Caco-2 (cell line): ENCODE measurements around the gene RGS14. TPM values are rescaled to one million over a fixed set of nuclear protein-coding genes. Genes with fewer than 3 reads are reported as not detected.

ENCODE experiments used
- BruUV-seq: library from RNA; stranded (reverse); fragments of 400-500 nt; replicated peaks from 2 replicates; lab custom pipeline; 2021; lab: Mats Ljungman, UMichigan
- CTCF ChIA-PET: fragments of 300-600 bp; sonication (Branson Sonifier 250); formaldehyde crosslinking; loops from one replicate; lab custom pipeline; 2022; ENCODE audit warnings: antibody characterized with exemption; lab: Charles Lee
- POLR2A ChIA-PET: fragments of 300-600 bp; sonication (Branson Sonifier 250); formaldehyde crosslinking; loops from one replicate; lab custom pipeline; 2022; ENCODE audit warnings: antibody characterized with exemption; lab: Charles Lee
- DNase-seq, 2 experiments: peaks; one replicate each; pipeline versions ENCODE4 v3.0.0 to v3.0.0-alpha.2; 2020 to 2022
- H3K27me3 ChIP-seq: replicated peaks from 2 replicates; pipeline ENCODE4 v1.6.0; 2011; ENCODE audit warnings: low read length; ENCODE audit not compliant: control insufficient read depth, insufficient read depth
- H3K36me3 ChIP-seq: 2 replicates; pipeline ENCODE4 v1.5.1; 2011; ENCODE audit warnings: low read length; ENCODE audit not compliant: control insufficient read depth, insufficient read depth
- H3K4me1 ChIP-seq: fragments of 250-450 bp; sonication (Bioruptor Pico); 2 replicates; pipeline ENCODE4 v1.5.1; 2020; ENCODE audit warnings: mild to moderate bottlenecking
- H3K4me3 ChIP-seq: 2 replicates; pipeline ENCODE4 v1.5.1; 2011; ENCODE audit warnings: low read depth, mild to moderate bottlenecking, control low read depth, low read length
- H3K9me3 ChIP-seq: fragments of 250-450 bp; sonication (Bioruptor Pico); 2 replicates; pipeline ENCODE4 v1.5.1; 2020; ENCODE audit warnings: mild to moderate bottlenecking, moderate library complexity
- H3K27ac Mint-ChIP-seq: one replicate; pipeline ENCODE4 v1.8.0; 2022; ENCODE audit warnings: mixed read lengths; ENCODE audit not compliant: unreplicated experiment
- H3K27me3 Mint-ChIP-seq: one replicate; pipeline ENCODE4 v1.8.0; 2022; ENCODE audit warnings: mixed read lengths; ENCODE audit not compliant: insufficient read depth, unreplicated experiment
- H3K36me3 Mint-ChIP-seq: one replicate; pipeline ENCODE4 v1.8.0; 2022; ENCODE audit warnings: mild to moderate bottlenecking, mixed read lengths; ENCODE audit not compliant: insufficient read depth, unreplicated experiment
- H3K4me1 Mint-ChIP-seq: one replicate; pipeline ENCODE4 v1.8.0; 2022; ENCODE audit warnings: low read depth, mixed read lengths; ENCODE audit not compliant: unreplicated experiment
- H3K4me3 Mint-ChIP-seq: one replicate; pipeline ENCODE4 v1.8.0; 2022; ENCODE audit warnings: mild to moderate bottlenecking, moderate library complexity, mixed read lengths; ENCODE audit not compliant: unreplicated experiment
- H3K9me3 Mint-ChIP-seq: one replicate; pipeline ENCODE4 v1.8.0; 2022; ENCODE audit warnings: mixed read lengths; ENCODE audit not compliant: unreplicated experiment
- intact Hi-C: fragments of 100-400 bp; cut with micrococcal nuclease; formaldehyde crosslinking; loops from one replicate; pipeline ENCODE4 v1.10.0; 2022; ENCODE audit not compliant: unreplicated experiment
- total RNA-seq: library from RNA; stranded (reverse); gene quantifications from 2 replicates; pipeline ENCODE4 v1.2.3, GENCODE V29; 2022
- TF ChIP-seq, protein P1 (sequence below), 2 experiments: fragments of 200-600 bp in 1 of 2; IDR thresholded peaks; 1 replicate in 1 of 2; 2 replicates in 1 of 2; pipeline versions ENCODE4 v1.5.1 to v1.8.0; 2011 to 2022; ENCODE audit warnings: antibody characterized with exemption in 1 of 2, control low read depth in 1 of 2, inconsistent platforms in 1 of 2, low read depth in 1 of 2, low read length in 1 of 2, mild to moderate bottlenecking in 1 of 2, moderate library complexity in 1 of 2; ENCODE audit not compliant: insufficient read depth in 1 of 2, severe bottlenecking in 1 of 2, unreplicated experiment in 1 of 2

The RGS14 gene
- total RNA-seq, 1 experiment from 2014 or later = 15.2 TPM

- Histone ChIP-seq H3K36me3 (no peaks in the 10 kb centered on the region), H3K4me1 (no peaks in the 10 kb centered on the region), H3K9me3 (no peaks in the 10 kb centered on the region), H3K27me3 (no peaks in the 10 kb centered on the region), H3K4me3 (no peak overlapping the region)
- ChIA-PET CTCF (no interaction called here), POLR2A (interaction anchor here (0.6 kb wide), 1 partner anchor 9 kb away, joined by 6 read pairs; no protein-coding TSS in a partner anchor)
- Mint-ChIP-seq H3K9me3 (no peaks in the 10 kb centered on the region), H3K4me3 (peak overlapping the region; percentile 88), H3K4me1 (peaks cover 9% of the 10 kb centered on the region), H3K27ac (peak overlapping the region; percentile 76), H3K36me3 (no peaks in the 10 kb centered on the region), H3K27me3 (no peaks in the 10 kb centered on the region)
- intact Hi-C loops = no loop called here
- no peak for DNase-seq
- TF ChIP-seq, protein P1, sequence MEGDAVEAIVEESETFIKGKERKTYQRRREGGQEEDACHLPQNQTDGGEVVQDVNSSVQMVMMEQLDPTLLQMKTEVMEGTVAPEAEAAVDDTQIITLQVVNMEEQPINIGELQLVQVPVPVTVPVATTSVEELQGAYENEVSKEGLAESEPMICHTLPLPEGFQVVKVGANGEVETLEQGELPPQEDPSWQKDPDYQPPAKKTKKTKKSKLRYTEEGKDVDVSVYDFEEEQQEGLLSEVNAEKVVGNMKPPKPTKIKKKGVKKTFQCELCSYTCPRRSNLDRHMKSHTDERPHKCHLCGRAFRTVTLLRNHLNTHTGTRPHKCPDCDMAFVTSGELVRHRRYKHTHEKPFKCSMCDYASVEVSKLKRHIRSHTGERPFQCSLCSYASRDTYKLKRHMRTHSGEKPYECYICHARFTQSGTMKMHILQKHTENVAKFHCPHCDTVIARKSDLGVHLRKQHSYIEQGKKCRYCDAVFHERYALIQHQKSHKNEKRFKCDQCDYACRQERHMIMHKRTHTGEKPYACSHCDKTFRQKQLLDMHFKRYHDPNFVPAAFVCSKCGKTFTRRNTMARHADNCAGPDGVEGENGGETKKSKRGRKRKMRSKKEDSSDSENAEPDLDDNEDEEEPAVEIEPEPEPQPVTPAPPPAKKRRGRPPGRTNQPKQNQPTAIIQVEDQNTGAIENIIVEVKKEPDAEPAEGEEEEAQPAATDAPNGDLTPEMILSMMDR (IDR thresholded peaks at IDR 0.05; ENCODE audit: insufficient read depth in 1 of 2, low read depth in 1 of 2, low read length in 1 of 2, severe bottlenecking in 1 of 2, unreplicated experiment in 1 of 2) = no peak
- BruUV-seq = no TSS peak
Observed at GRCh38 chr5:177362292-177362609, 4.5 kb downstream of the RGS14 start.

DNA sequence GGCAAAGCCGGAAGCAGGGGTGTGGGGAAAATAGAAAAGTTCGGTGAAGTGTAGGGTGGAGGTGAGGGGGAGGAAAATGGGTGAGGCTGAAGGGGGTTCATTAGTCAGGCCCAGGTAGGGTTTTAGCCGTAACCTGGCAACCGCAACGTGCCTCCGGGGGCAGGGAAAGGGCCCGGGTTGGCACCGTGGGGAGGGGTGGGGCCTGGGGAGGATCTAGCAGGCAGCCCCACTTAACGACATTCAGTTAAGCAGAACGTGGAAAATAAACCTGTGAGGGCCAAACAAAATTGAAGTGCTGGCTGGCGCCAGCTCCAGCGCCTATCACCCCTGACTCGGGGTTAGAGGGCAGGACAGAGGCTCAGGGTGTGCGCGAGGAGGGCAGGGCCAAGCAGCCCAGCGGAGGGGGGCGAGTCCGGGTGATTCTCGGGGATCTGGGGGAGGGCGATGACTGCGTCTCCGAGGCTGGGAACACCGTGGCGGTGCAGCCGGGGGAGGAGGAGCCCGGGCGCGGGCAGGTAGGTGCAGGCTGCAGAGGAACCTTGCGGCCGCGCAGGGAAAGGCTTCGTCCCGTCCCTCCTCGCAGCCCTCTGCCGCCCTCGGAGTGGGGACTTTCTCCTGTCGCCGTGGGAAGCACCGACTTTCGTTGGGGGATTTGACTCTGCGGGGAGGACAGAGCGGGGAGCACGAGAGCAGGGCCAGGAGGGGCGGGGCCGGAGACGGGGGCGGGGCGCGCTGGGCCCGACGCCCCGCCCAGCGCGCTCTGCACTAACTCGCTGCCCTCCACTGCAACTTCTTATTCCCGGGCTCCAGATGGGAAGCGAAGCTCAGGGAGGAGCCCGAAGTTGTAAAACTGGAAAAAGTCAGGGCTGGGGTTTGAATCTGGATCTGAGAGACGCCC, 5.1 kb downstream of the RGS14 start:
- no peaks in the 10 kb centered on the region for H3K27me3 ChIP-seq
- TF ChIP-seq, protein P1 (IDR thresholded peaks at IDR 0.05; ENCODE audit: insufficient read depth in 1 of 2, low read depth in 1 of 2, low read length in 1 of 2, severe bottlenecking in 1 of 2, unreplicated experiment in 1 of 2) = no peak
- DNase-seq = peak; percentile 67 to 69
- Mint-ChIP-seq H3K4me3 (peak overlapping the region; percentile 88), H3K27me3 (no peaks in the 10 kb centered on the region), H3K27ac (peak overlapping the region; percentile 76), H3K4me1 (peaks cover 9% of the 10 kb centered on the region), H3K9me3 (no peaks in the 10 kb centered on the region), H3K36me3 (no peaks in the 10 kb centered on the region)
- no TSS peak for BruUV-seq
- H3K4me1 ChIP-seq = no peaks in the 10 kb centered on the region
- ChIA-PET POLR2A (interaction anchor here (0.6 to 1.1 kb wide), 5 partner anchors 8 to 229 kb away, joined by 3 to 14 read pairs (median 4); no protein-coding TSS in a partner anchor), CTCF (interaction anchor here (0.7 to 1.3 kb wide), 4 partner anchors 28 to 295 kb away, joined by 3 to 5 read pairs (median 4); no protein-coding TSS in a partner anchor)
- H3K36me3 ChIP-seq = no peaks in the 10 kb centered on the region
- intact Hi-C loops = no loop called here
- H3K4me3 ChIP-seq = peak overlapping the region; percentile 60
- no peaks in the 10 kb centered on the region for H3K9me3 ChIP-seq

- peak overlapping the region; percentile 60 for H3K4me3 ChIP-seq
- intact Hi-C loops = no loop called here
- no peaks in the 10 kb centered on the region for H3K9me3 Mint-ChIP-seq
- H3K4me3 Mint-ChIP-seq = peak overlapping the region; percentile 88
- TF ChIP-seq, protein P1 (IDR thresholded peaks at IDR 0.05; ENCODE audit: insufficient read depth in 1 of 2, low read depth in 1 of 2, low read length in 1 of 2, severe bottlenecking in 1 of 2, unreplicated experiment in 1 of 2) = no peak
- H3K36me3 Mint-ChIP-seq = no peaks in the 10 kb centered on the region
- no TSS peak for BruUV-seq
- H3K27me3 ChIP-seq = no peaks in the 10 kb centered on the region
- ChIA-PET POLR2A (interaction anchor here (0.6 to 1.1 kb wide), 3 partner anchors 16 to 63 kb away, joined by 3 to 14 read pairs (median 4); no protein-coding TSS in a partner anchor), CTCF (interaction anchor here (0.7 to 1.3 kb wide), 4 partner anchors 27 to 296 kb away, joined by 3 to 5 read pairs (median 4); no protein-coding TSS in a partner anchor)
- no peak for DNase-seq
- H3K4me1 Mint-ChIP-seq = peaks cover 13% of the 10 kb centered on the region
- H3K9me3 ChIP-seq = no peaks in the 10 kb centered on the region
- H3K27ac Mint-ChIP-seq = no peak overlapping the region
- H3K27me3 Mint-ChIP-seq = no peaks in the 10 kb centered on the region
- no peaks in the 10 kb centered on the region for H3K4me1 ChIP-seq
- H3K36me3 ChIP-seq = no peaks in the 10 kb centered on the region
Observed at GRCh38 chr5:177363565-177363964, 5.8 kb downstream of the RGS14 start.
